Activated T-helper 9 cell treated with anti-CD3 and anti-CD28 coated beads, Interleukin-2, amount 50 U/mL, for 16 hours (primary cell): Measurements from ENCODE around the gene AOC3.
"Not testable (repeated sequence)": the region's sequence is repeated elsewhere in the genome, so short reads cannot be mapped to it uniquely, and the experiment has no call there.

Source experiments
- DNase-seq: peaks from one replicate; pipeline ENCODE4 v3.0.0-alpha.2; 2020; ENCODE audit warnings: low read depth

The AOC3 gene

DNA sequence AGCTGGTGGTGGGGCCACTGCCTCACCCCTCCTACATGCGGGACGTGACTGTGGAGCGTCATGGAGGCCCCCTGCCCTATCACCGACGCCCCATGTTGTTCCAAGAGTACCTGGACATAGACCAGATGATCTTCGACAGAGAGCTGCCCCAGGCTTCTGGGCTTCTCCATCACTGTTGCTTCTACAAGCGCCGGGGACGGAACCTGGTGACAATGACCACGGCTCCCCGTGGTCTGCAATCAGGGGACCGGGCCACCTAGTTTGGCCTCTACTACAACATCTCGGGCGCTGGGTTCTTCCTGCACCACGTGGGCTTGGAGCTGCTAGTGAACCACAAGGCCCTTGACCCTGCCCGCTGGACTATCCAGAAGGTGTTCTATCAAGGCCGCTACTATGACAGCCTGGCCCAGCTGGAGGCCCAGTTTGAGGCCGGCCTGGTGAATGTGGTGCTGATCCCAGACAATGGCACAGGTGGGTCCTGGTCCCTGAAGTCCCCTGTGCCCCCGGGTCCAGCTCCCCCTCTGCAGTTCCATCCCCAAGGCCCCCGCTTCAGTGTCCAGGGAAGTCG lies 16.8 kb downstream of the AOC3 start:
- not testable (repeated sequence) for DNase-seq

DNA sequence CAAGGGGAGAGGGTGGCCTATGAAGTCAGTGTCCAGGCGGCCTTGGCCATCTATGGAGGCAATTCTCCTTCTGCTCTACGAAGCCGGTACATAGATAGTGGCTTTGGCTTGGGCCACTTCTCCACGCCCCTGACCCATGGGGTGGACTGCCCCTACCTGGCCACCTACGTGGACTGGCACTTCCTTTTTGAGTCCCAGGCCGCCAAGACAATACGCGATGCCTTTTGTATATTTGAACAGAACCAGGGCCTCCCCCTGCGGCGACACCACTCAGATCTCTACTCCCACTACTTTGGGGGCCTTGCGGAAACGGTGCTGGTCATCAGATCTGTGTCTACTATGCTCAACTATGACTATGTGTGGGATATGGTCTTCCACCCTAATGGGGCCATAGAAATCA lies 17.3 kb downstream of the AOC3 start:
- DNase-seq, result no peak

DNA sequence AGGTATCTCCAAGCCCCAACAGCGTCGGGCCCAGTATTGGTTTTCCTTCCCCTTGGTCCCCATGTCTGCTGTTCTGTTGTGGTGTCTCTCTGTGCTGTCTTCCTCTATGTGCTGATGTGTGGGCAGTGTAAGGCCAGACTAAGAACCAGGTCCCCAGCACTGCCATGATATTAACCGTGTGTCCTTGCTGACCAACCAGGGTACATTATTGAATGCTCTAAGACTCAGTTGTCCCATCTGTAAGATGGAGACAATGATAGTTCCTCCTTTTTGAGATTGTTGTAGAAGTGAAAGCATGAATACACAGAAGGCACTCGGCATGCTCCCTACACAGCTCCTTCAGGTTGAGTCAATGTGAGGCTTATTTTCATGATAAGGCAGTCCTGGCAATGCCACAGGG lies 20.6 kb downstream of the AOC3 start:
- no peak for DNase-seq

DNA sequence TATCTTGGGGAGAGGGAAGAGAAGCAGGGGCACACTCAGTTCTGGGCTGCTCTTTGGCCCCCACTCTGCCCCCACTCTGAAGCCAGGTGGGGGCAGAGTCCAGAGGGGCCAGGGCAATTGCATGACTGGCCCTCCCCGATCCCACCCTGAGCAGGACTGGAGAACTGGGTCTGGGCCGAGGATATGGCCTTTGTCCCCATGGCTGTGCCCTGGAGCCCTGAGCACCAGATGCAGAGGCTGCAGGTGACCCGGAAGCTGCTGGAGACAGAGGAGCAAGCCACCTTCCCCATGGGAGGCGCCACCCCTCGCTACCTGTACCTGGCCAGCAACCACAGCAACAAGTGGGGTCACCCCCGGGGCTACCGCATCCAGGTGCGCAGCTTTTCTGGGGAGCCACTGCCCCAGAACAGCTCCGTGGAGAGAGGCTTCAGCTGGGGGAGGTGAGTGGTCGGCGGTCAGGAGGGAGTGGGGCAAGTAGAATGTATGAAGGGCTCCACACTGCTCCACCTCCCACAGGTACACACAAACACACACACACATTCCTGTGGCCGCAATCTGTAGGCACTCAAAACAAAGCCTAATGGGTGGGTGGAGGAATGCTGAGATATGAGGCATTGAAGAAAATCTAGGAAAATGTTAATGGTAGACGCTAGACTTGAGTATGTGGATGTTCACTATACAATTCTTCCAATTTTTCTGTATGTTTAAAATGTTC lies 21.4 kb downstream of the AOC3 start:
- no peak for DNase-seq

DNA sequence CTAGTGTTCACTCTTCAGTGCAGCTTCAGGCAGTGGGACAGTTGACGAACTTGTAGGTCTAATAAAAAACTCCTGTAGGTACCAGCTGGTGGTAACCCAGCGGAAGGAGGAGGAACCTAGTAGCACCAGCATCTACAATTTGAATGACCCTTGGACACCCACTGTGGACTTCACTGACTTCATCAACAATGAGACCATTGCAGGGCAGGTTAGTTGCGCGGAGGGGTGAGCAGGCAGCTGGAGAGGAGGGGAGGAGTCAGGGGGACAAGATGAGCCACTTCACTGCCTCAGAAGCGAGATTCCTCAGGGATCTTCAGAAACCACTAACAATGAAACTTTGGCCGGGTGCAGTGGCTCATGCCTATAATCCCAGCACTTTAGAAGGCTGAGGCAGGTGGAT lies 22.3 kb downstream of the AOC3 start:
- DNase-seq, result no peak

DNA sequence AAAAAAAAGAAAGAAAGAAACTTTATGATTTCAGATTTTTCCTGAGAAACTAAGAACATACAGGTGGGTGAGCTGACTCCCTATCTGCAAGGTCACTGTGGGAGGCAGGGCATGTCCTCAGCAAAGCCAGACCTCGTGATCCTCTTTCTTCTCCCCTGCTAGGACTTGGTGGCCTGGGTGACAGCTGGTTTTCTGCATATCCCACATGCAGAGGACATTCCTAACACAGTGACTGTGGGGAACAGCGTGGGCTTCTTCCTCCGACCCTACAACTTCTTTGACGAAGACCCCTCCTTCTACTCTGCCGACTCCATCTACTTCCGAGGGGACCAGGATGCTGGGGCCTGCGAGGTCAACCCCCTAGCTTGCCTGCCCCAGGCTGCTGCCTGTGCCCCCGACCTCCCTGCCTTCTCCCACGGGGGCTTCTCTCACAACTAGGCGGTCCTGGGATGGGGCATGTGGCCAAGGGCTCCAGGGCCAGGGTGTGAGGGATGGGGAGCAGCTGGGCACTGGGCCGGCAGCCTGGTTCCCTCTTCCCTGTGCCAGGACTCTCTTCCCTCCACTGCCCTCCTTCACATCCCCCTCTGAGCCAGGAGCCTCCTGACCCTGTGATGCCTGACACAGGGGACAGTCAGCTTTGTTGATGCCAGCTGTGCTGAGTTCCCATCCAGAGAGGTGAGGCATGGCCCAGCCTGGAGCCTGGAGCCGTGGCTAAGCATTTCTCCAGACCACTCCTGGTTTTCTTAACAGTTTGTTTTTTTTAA lies 23.1 kb downstream of the AOC3 start:
- DNase-seq, result not testable (repeated sequence)

DNA sequence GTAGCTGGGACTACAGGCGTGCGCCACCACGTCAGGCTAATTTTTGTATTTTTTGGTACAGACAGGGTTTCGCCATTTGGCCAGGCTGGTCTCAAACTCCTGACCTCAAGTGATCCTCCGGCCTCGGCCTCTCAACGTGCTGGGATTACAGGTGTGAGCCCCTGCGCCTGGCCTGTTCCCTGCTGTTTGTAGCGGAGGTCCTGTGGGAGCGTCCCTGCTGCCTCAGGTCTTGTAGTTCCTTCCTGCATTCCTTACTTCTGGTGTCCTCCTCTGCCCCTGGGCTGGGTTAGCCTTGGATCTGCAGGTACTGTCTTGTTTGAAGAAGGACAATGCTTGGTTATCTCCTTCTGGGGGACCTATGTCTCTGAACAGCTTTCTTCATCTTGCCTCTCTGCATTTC lies 26.0 kb downstream of the AOC3 start:
- no peak for DNase-seq

DNA sequence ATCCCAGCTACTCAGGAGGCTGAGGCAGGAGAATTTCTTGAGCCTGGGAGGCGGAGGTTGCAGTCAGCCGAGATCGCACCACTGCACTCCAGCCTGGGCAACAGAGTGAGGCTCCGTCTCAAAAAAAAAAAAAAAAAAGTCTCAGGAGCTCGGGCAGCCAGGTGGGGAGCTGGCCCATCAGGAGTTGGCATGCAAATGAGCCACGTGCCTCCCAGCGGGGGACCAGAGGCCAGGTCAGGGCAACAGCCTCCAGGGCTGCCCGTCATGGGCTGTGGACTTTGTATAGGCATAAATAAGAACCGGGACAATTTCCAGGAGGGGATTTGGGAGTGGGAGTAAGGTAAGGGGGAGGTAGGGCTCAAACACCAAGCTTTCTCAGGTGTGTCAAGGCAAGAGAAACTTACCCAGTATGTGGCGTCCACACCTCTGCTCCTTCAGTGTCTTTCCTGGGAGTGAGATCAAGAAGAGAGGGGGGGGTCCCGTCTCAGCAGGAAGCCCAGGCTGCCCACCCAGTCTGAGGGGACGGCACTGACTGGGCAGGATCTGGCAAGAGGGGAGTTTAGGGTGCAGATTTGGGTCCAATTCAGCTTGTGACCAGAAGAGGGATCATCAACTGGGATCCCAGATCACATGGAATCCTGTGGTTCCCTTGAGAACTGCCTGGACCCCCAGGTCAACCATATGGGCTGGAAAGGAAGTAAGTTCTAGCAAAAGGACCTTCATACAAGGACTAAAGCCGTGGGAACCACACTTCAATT lies 27.3 kb downstream of the AOC3 start:
- no peak for DNase-seq

DNA sequence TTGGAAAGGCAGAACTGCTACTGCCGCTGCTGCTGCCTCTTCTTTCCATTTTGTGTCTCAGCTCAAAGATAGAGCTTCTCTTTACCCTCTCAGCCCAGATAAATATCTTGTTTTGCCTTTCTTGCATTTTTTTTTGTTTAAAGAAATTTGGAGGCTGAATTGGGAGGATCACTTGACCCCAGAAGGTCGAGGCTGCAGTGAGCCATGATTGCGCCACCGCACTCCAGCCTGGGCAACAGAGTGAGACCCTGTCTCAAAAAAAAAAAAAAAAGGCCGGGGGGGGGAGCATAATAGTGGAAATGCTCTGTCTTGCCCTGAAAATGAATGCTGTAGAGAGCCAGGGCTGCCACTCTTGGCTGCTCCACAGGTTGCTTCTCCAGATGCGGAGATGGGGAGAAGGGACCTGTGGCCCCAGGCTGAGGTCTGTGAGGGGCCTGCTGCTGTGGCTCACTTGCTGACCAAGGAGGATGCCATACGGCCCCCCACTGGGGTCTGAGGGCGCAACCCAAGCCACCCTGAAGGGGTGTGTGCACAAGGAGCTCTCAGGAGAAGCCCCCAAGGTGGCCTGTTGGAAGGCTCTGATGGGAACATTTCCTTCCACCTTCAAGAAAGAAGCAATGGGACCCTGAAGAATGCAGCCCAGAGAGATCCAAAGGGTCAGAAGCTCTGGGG lies 28.1 kb downstream of the AOC3 start:
- no peak for DNase-seq

DNA sequence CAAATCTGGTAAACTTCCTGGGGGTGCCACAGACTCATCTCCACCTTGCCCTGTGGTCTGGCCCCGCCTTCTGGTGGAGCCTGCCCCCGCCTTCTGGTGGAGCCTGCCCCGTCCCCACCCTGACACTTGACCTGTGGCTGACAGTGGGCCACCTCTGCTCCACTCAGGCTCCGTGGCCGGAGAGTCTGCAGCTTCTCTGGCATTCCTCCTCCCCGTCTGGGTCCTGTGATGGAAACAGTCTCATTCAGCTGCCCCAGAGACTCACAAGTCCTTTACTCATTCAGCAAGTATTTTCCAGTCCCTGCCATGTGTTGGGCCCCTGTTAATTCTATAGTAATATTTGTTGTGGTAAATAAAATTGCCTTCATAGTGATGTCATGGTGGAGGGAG lies 28.6 kb downstream of the AOC3 start:
- DNase-seq, result no peak

DNA sequence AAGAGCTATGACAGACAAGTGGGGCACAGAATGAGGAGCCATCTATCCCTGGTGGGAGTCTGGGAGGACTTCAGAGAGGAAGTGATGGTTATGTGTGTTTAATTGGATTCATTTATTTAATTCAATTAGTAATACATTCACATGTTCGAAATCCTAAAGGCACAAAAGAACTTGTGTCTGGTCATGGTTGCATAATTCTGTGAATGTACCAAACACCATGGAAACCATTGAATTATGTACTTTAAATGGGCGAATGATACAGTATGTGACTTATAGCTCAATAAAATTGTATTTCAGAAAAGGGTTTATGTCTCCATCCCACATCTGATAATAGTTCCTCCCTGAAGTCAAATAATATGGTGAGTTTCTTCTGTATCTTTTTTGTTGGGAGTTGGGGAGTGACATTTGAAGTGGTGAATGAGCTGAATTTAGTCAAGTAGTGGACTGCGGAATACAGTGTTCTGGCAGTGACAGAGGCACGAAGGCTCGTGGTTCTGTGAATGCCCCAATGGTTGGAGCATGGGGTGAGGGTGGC lies 29.8 kb downstream of the AOC3 start:
- DNase-seq, result no peak

DNA sequence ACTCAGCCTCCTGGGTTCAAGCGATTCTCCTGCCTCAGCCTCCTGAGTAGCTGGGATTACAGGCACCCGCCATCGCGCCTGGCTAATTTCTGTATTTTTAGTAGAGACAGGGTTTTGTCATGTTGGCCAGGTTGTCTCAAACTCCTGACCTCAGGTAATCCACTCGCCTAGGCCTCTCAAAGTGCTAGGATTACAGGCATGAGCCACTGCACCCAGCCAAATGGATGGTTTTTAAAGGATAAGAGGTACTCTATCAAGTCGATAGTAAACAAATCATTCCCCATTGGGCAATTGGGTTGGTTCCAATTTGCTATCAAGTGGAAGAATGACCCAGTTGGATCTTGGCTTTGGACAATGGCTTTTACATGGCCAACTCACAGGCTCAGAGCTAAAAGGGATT lies 30.7 kb downstream of the AOC3 start:
- not testable (repeated sequence) for DNase-seq

DNA sequence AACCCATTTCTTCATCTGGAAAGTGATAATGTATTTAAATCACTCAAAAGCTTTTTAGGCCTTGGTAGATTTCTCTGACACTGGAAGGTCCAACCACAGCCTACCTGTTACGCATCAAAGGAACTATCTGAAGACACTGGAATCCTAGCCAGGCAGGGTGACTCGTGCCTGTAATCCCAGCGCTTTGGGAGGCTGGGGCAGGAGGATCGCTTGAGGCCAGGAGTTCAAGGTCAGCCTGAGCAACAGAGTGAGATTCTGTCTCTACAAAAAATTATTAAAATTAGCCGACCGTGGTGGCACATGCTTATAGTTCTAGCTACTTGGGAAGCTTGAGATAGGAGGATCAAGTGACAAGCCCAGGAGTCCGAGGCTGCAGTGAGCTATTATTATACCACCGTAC lies 31.2 kb downstream of the AOC3 start:
- no peak for DNase-seq

DNA sequence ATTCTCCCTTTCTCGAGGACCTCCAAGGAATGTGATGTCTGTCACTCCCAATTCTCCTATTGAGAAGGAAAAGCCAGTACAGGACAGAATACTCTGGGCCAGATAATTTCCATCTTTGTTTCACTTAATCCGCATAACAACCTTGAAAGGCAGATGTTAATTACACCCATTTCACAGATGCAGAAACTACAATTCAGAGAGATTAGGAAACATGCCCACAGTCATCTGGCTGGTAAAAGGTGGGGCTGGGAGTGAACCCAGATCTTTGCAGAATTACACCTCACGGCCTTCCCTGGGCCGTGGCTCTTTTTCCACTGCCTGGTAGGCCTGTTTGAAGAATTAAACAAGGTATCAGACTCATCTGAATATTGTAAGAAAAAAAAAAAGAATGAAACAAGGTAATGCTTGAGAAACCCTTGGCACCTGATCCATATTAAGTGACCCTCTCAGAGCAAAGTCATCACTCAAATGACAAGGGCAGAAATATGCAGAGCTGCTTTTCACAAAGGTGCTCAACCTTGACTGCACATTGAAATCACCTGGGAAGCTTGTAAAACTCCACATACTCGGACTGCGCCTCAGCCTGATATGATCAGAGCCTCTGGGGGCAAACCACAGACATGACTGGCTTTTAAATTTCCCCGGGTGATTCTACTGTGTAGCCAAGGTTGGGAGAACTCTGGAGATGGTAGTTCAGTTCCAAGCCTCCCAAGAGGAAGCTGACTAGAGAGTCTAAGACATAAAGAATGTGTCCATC lies 33.0 kb downstream of the AOC3 start:
- no peak for DNase-seq

DNA sequence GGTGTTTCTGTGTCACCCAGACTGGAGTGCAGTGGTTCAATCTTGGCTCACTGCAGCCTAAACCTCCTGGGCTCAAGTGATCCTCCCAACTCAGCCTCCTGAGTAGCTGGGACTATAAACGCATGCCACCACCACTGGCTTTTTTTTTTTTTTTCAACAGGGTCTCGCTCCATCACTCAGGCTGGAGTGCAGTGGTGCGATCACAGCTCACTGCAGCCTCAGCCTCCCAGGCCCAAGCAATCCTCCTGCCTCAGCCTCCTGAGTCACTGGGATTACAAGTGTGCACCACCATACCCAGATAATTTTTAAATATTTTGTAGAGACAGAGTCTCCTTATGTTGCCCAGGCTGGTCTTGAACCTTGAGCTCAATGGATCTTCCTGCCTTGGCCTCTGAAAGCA lies 34.8 kb downstream of the AOC3 start:
- not testable (repeated sequence) for DNase-seq

DNA sequence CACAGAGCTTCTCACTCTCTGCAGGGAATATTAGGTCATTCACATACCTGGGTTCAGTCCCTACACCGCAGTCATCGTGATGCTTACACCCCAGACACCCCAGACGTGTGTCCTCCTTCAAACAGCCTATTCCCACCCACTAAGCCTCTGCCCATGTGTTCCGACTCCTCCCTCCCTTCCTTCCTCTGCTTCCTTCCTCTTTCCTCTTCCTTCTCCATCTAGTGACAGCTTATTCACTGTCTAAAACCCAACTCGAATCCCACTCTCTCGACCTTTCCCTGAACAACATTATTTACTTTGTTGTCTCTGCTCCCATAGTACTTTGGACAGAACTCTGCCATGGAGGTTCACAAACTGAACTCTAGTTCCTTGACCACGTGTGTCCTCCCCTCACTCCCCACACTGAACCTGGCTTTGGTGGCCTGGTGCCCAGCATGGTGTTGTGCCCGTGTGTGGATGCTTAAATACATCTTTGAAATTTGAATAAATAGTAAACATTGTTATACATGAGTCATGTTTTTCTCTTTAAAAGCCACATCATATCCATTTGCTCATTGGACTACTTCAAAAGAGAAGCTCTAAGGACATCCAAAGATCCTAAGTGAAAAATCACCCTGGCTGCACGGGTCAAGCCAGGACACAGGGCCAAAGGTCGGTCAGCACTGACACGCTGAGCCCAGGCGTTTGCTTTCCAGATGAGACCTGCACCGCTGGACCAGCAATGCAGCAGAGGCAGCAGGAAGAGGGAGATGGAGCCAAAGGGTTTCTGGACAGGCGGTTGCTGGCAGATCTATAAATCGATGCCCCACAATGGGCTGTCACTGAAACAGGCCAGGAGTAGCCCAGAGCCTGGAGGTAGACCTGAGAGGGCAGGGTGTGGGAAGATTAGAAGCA lies 35.5 kb downstream of the AOC3 start:
- no peak for DNase-seq

DNA sequence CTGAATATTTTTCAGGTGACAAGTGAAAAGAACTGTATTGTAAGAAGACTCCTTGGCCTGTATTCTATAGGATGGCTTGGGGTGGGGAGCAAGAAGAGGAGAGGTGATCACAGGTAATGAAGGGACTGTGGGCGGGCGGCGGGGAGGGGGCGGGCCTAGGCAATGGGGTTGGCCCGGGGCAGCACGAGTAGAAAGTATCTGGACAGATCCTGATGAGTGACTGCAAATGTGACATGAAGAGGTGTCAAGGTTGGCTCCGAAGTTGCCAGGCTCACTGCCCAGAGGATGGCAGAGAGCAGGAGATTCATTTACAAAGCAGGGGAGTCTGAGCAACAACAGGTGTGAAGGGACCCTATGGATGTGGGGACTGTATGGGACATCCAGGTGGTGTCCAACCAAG lies 38.8 kb downstream of the AOC3 start:
- DNase-seq, result no peak

DNA sequence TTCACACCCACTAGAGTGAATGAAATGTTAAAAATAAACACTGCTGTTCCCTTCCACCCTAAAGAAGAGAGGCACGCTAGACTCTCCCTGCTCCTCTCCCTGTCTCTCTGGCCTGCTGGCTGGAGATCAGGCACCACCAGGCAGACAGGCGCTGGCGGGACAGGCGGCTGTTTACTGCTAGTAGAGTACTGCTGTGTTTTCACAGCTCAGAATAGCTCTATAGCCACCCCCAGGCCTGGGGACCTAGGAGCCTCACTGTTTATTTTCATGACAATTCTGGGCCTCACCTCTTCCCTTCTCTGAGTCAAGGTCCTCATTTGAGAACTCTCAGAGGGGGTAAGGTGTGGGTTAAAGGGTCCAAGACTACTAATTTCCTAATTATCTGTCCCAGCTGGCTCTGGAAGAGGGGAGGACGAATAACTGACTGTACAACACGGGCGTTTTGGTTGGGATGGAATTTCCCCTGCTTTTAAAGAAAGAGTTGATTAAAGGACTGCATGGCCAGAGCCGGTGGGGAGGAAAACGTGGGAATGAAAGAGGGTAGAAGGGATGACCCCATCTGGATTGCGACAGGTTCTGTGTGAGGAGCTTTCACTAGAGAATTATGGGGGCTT lies 40.6 kb downstream of the AOC3 start:
- no peak for DNase-seq

DNA sequence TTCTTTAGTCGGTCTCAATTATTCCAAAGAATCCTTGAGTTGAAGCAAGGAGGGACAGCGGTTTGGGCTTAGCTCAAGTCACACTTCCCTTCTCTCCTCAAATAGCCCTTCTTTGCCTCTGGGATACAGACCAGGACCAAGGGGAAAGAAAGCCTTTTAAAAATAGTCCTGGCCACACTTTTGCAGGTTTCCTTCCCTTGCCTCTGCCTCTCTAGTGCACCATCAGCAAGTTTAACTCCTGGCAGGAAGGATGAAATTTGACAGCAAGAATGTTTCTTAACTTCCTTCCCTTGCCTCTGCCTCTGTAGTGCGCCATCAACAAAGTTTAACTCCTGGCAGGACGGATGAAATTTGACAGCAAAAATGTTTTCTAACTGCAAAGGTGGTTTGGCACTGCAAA lies 42.4 kb downstream of the AOC3 start:
- DNase-seq, result no peak
